ENCODE data around the gene SNTG2.

Gene SNTG2

DNA sequence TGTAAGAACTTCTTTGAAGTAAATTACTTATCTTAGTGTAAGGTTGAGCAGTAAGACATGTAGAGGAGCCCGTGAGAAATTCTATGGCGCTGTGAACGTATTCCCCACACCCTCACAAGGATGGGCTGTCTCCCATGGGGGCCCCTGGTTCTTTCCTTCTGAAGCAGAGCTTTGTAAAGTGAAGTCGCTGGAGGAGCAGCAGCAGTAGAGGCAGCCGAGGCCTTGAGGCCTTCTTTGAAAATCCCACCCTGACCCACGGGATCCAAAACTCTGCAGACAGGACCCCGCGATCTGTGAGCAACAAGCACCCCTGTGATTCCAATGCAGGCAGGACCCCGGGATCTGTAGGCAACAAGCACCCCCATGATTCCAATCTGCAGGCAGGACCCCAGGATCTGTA, 23.8 kb upstream of the SNTG2 start:
- DNase-seq, result no peak

DNA sequence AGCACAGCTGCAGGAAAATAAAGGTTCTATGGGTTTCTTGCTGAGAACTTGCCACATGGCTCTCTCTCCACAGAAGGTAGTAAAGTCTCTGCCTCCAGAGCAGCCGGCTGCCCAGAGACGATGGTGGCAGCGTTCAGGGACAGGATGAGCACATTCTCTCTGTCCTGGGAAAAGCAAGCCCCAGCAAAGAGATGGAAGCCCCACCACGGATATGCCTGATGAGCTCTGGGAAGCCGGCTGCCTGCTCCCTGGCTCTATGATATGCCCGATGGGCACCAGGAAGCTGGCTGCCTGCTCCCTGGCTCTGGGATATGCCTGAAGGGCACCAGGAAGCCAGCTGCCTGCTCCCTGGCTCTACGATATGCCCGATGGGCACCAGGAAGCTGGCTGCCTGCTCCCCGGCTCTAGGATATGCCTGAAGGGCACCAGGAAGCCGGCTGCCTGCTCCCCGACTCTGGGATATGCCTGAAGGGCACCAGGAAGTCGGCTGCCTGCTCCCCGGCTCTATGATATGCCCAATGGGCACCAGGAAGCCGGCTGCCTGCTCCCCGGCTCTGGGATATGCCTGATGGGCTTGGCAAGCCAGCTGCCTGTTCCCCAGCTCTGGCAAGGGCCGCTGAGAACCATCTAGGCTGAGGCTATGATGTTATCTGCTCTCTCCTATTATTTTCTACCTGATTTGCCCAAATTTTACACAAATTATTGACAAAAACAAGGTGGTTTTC, 21.5 kb upstream of the SNTG2 start:
- DNase-seq, result no peak

DNA sequence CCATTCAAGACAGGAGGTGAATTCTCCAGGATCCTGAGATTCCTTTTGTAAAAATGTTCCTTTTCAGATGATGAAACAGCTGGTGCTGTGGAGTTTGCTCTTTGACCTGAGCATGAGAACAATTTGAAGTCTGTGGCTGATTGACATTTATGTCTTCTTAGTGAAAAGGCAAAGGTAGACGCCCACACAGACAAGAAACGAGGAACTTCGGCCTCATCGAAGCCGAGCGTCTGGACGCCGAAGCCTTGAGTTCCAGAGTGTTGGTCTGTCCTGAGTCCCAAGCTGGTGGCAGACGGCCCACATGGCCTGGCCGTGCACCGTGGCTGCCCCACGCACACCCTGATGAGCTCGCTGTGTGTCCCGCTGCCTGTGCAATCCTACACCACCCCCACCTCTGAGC, 20.7 kb upstream of the SNTG2 start:
- no peak for DNase-seq

DNA sequence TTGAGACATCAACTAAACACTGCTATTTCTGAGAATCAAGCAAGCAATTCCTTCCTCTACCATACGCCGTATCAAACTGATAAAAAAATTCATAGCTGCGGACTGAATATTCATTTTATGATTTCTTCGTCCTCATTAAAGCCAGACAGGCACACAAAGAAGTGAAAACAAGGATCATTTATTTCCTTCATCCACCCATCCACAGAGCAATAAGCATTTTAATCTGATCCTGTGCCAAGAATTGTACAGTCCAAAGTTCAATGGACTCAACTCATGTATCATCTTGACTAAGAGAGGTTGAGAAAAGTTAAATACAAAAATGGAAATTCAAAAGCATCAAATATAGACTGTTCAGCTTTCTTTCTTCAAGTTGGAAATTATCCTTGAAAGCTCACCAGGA, 19.7 kb upstream of the SNTG2 start:
- DNase-seq, result no peak

DNA sequence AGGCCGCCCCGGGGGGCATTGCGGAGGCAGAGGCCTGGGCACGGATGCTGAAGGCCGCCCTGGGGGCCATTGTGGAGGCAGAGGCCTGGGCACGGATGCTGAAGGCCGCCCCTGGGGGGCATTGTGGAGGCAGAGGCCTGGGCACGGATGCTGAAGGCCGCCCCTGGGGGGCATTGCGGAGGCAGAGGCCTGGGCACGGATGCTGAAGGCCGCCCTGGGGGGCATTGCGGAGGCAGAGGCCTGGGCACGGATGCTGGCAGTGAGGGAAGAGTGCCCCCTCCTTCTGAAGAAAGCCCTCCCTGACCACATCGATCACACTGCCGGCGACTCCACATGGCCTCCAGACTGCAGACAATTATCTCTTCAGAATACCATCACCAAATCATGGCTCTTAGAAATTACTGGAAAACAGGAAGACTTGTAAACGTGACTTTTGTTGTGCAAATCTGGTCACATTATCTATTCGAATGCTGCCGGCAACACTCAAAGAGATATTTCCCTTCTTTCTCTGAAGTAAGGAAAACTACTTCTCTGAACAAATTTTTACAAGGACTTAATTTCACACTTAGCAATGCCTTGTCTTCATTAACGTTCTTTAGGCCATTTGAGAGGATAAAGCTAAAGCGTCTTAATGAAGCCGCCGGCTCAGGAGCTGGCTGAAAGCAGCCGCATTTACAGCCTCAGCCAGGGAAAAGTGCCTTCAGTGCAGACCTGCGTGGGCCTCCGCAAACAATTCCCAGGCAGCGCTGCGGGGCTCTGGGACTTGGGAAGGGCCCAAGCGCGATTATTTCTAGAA, 18.1 kb upstream of the SNTG2 start:
- DNase-seq, result no peak

DNA sequence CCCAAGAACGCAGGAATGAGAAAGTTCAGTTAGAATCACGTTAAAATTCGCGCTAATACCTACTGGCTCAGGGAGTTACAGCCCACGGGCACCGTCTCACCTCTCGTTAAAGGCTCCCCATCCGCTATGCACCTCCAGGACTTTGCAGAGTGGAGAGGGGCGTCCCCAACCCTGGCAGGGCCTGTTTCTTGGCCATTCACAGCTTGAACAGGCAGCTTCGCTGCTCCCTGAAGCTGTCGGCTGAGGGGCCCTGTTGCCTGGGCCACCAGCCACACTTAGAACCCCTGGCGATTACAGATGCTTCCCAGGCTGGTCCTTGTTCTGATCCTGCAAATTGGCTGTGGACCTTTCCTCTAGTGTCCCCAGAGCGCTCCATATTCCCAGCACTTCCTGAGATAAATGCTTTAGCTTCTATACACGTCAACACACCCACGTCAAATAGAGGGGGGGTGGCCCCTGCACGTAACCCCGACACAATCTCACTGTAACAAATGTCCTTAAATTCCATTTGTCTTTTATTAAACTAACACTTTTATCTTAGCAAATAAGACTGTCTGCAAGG, 16.8 kb upstream of the SNTG2 start:
- DNase-seq, result no peak

DNA sequence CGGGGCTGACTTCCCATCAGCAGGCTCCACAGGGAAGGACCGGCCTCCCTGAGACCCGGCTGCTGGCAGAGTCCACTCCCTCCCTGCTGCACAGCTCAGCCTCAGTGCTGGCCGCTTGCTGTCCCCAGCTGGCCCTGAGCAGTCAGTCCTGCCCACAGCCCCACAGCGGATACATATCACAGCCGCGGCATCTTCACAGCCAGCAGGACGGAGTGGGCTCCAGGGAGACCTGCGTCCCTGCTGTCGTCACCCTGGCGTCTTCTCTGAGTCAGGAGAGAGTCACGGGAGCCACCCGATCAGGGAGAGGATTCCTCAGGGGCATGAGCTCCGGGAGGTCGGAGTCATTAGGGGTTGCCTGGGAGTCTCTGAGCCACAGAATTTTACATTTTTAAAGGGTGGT, 13.1 kb upstream of the SNTG2 start:
- DNase-seq, result no peak

DNA sequence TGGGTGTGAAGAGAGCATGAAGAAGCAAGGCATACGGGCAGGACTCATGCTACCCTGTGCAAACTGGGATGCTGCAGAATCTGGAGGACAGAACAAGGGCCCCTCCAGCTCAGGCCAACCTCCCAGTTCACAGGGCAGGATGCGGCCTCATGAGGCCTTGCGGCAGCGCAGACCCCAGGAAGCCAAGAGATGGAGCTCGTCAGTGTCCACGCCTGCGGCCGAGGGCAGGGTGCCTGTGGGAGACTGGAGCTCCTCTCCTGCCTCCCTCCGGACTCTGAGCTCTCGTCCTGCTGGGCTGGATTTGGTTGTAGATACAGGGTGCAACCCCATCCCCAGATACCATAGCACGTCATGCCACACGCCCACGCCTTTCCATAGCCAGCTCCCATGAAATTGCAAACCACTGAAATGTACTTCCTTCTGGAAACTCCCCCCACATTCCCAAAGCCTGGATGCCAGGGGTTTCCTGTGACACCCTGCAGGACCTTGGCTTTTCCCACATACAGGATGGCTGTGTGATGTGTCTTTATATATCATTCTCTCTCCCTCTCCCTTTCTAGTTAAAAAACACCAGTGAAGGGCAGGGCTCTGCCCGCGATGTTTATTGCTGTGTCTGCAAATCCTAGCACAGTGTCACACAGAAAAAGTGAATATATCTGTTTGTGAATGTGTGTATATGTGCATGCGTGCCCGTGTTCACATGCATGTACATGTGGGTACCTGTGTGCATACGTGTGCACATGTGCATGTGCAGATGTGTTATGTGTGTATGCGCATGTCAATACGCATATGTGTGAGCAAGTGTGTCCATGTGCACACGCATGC, 12.3 kb upstream of the SNTG2 start:
- DNase-seq, result no peak

DNA sequence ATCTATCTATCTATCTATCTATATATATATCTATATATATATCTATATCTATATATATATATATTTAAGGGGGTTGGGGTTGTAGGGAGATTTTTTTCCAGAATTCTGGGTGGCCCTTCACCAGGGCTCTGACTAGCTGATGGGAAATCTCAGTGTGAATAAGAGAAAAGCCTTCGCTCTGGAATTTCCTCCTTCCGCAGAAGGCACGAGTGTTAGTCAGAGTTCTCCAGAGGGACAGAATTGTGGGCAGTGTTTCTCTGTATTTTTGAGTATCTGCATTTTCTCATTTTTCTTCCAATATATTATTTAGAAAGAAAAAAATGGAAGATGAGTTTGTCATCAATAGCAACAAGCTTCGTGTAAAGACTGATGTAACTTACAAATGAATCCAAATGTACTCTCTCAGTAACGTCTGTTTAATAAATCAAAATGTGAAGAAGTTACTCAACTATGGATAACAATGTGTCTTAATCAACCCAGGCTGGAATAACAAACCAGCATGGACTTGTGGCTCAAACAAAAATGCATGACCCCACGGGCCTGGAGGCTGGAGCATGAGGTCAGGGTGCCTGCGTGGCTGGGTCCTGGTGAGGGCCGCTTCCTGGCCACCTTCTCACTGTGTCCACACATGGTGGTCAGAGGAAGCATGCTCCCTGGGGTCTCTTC, 10.6 kb upstream of the SNTG2 start:
- DNase-seq, result no peak

DNA sequence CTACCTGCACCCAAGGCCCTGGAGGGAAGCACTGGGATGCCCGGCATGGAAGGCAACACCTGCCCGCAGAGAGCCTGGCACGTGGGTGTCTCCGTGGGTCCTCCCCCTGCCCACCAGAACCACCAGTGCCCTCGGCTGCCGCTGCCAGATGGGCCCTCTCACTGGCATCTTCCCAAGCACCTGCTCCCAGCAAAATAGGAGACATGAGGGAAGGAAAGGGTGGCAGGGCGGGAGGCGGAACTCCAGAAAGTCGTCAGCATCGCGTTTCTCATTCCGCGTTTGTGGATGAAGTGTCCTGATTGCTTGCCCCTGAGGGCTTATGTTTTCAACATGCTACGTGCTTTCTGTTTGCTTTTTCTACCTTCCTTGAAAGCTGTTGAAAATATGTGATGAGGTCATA, 8.8 kb upstream of the SNTG2 start:
- DNase-seq, result no peak

DNA sequence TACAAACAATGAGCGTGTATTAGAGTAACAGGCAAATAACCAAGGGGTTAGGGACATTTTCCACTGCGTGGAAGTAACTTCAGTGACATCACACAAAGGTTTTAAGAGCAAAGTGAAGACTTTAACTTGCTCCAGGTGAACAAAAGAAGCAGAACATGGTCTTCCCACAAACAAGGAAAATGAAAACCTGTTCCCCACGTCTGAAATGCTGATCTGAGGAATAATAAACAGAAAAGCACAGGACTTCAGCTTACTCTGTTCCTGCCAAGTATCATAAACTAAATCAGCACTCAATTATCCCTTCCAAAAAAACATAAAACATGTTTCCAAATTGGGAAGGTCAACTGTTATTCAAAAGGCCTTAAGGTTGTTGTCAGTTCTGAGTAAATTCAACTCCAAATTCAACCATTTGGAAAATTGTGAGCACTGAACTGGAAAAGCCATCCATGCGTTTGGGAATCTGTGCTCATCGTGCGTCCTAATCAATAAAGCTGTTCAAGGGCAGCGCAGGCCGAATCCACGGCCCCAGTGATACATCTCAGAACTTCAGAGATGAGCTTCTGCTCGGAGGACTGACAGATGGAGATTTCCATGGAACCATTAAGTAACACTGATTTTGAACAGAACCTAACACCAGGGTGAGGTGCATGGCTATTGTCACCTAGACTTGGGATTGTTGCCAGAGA, 7.7 kb upstream of the SNTG2 start:
- no peak for DNase-seq

DNA sequence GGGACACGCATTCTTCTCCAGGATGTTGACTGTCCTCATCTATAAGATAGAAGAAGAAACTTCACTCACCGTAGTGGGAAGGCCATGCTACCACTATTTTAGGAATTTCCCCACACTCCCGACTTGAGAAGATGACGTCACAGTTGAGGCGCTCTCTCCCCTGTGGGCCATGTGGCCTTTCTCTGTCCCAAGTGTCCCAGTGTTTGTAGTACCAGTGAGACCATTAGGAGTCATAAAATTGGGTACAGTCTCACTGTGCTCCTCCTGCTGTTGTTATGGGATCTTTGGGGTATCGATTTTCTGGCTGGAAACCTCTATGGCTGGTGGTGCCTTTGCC, 7.2 kb upstream of the SNTG2 start:
- DNase-seq, result no peak

DNA sequence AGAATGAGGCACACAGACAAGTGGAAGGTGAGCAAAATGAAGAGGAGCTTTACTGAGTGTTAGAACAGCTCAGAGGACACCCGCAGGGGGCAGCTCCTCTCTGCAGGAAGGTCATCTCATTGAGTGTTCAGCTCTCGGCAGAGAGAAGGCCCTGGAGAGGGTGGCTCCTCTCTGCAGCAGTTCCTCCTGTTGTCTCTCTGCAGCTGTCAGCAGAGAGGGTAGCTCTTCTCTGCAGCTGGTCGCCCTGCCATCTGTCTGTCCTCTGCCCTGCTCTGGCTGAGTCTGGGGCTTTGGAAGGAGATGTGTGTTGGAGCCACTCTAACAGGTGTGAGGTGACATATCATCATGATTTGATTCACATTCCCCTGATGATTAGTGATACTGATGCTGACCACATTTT, 6.8 kb upstream of the SNTG2 start:
- DNase-seq, result no peak

DNA sequence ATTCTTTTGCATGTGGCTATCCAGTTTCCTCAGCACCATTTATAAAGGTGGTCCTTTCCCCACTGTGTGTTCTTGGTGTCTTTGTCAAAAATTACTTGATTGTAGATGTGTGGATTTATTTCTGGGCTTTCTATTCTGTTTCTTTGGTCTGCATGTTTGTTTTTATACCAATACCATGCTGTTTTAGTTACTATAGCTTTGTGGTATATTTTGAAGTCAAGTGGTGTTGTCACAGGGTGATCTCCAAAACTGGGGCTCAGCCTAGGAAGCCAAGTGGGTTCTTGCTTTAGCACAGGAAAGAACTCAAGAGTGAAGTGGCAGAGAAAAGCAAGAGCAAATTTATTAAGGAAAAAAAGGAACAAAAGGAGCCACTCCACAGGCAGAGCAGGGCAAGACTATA, 6.0 kb upstream of the SNTG2 start:
- DNase-seq, result no peak

DNA sequence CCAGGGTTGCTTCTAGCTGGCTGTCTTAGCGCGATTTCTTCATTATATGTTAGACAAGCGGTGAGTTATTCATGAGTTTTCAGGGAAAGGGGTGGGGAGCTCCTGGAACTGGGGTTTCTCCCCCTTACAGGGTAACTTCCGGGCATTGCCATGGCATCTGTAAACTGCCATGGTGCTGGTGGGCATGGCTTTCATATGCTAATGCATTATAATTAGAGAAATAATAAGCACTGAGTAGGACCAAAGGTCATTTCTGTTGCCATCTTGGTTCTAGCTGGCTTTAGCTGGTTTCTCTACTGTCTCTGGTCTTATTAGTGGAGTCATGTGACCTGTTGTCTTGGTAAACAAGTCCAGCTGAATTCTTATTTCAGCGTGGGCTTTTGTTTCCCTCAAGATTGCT, 5.5 kb upstream of the SNTG2 start:
- no peak for DNase-seq

DNA sequence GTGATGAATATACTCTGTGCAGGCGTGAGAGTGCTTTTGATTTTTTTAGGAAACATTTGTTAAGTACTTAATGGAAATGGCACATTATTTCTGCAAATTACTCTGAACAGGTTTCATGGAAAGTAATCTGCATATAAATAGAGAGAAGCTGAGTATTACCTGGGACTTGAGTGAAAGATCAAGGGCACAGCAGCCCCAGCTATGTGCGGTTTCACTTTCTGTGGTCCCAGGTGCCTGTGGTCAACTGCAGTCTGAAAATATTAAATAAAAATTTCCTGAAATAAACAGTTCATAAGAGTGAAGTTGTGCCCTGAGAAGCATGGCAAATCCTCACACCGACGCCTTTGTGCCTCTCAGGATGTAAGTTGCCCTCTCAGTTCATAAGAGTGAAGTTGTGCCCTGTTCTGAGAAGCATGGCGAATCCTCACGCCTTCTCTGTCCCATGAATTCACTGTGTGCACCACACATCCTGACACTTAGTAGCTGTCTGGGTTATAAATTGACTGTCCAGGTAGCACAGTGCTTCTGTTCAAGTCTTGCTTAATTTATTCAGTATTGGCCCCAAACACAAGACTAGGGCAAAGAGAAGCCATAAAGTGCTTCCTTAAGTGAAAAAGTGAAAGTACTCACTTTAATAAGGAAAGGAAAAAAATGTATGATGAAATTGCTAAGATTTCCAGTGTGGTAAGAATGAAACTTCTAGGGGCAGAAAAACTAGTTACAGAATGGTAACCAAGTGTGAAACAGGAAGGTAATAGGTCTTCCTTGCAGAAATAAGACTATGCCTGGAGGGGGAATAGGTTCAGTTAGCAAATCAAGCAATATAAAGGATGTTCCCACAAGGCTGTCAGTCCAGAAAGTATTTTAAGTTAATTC, 4.3 kb upstream of the SNTG2 start:
- DNase-seq, result no peak

DNA sequence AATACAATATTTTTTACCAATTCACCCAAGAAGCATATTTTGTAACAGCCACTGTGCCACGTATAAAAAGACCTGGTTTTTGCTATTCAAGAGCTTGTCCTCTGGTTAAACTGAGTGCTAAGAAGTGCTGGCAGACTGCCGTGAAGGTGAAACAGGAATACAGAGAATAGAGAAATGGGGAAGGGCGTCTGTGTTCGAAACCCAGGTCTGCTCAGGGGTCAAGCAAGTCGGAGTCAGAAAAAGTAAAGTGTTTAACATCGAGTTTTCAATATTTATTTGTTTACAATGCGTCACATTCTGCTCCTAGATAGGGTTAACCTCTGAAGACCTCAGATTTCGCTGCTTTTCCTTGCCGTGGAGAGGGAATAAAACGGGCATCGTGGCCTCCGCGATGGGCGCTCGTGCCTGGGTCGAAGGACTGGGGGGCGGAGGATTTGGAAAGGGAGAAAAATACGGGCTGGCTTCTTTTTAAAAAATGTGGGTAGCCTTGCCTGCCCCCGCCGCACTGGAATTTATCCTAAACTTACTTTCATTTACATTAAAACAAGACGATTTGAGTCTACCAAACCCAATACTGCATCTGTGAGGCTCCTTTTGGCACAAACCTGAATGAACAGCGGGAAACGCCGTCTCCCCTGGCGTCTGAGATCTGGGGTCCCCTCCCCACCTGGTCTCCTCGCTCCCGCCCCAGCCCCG, 1.1 kb upstream of the SNTG2 start:
- DNase-seq, result no peak

DNA sequence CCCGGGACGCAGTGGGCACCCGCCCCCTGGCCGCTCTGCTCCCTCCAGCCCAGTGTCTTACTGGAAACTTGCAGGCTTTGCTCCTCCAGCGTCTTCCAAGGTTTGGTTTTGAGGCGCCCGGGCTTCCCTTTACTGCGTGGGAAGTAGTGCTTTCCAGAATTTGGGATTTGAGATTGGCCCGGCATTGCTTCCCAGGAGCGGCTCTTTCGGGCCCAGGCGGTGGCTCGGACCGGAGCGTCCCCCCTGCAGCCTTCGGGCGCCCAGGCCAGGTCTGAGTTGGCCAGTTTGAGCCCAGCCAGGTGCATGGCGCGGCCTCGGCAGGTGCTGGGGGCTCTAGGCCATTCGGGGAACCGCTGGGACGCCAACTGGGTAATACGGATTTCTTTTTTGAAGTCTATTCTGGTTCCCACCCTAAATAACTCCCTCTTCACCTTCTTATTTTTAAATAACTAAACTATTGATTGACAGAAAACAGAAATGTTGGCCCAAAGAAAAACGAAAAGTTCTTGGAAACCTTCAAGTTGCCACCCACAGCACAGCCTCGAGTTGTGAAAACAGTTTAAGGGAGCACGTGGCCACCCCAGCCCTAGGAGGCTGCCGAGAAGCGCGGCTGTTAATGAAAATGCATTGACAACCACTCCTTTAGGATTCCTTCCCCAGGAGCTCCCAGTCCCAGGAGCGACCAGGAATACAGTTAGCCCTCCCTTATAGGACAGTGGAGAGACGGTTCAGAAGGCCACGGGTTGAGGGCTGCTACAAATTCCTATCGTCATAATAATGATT, 766 bp downstream of the SNTG2 start:
- DNase-seq, result no peak

DNA sequence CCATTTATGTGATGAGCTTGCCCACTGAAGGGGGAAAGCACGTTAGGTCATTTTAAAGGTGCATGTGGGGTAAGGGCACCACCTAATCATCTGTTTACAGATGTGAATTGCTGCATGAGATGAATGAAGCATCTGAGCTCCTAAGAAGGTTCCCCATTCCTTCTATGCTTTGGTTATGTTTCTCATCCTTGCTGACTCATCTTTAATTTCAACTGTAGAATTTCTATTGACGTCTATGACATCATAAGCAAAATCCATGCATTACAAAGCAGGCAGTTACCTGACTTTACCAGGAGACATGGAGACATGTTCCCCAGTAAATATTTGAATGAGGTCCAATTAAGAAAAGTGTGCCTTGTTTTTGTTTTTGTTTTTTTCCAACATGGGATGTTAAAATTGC, 2.8 kb downstream of the SNTG2 start:
- no peak for DNase-seq
